Left ventricle myocardium superior (tissue), 1 donor: ENCODE results near the gene RBM33. TPM values are rescaled to one million over a fixed set of nuclear protein-coding genes. Genes with fewer than 3 reads are reported as not detected.
A peak's percentile ranks its signal among the peaks of the same experiment; 100 is the strongest.

Experiments
- ATAC-seq: fragments of 200-7000 bp; cut with Tn5 transposase; one replicate; pipeline ENCODE4 v1.9.1; 2020; ENCODE audit warnings: mild to moderate bottlenecking, moderate library complexity
- DNase-seq: peaks from one replicate; pipeline ENCODE4 v3.0.0-alpha.2; 2020
- intact Hi-C: fragments of 100-400 bp; cut with micrococcal nuclease; formaldehyde crosslinking; loops from one replicate; pipeline ENCODE4 v1.11.0; 2022
- total RNA-seq: library from RNA; stranded (reverse); fragmentation: NEBNext Ultra II Directional; extraction: Animal tissue kit (Norgen Biotek cat#: 25700); gene quantifications from one replicate; pipeline ENCODE4 v1.2.1, GENCODE V29; 2021
- donor health status: DM: no; HTN: yes; CAD: no; lungs with severe emphysema.

The RBM33 gene
- total RNA-seq, 1 donor from 2014 or later = 37.8 TPM

GRCh38 chr7:155781433-155781832, 137.0 kb downstream of the RBM33 start:
- ATAC-seq = no peak
- intact Hi-C loops = no loop called here

DNA sequence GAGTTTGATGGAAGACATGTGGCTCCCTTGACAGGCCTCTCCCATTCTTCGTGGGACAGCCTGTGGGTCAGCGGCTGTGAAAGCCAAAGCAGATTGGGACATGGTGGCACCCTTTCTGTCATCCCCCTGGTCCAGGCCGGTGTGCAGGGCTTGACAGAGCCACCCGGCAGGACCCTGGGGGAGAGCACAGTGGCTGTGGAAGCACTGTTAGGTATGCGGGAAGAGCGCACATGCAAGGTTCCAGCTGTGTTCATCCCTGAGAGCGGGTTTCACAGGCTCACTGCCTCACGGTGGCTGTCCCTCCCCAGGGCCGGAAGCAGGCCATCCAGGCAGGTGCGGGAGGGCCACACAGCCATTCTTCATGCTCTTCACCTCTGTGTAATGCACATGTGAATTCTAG, 138.0 kb downstream of the RBM33 start:
- intact Hi-C loops = no loop called here
- no peak for ATAC-seq
- DNase-seq = no peak

More at GRCh38 chr7:155781433-155781832, 137.0 kb downstream of the RBM33 start:
- DNase-seq = no peak

- ATAC-seq = no peak
- intact Hi-C loops = no loop called here
- DNase-seq = no peak
Observed at GRCh38 chr7:155785536-155785935, 141.1 kb downstream of the RBM33 start.

DNA sequence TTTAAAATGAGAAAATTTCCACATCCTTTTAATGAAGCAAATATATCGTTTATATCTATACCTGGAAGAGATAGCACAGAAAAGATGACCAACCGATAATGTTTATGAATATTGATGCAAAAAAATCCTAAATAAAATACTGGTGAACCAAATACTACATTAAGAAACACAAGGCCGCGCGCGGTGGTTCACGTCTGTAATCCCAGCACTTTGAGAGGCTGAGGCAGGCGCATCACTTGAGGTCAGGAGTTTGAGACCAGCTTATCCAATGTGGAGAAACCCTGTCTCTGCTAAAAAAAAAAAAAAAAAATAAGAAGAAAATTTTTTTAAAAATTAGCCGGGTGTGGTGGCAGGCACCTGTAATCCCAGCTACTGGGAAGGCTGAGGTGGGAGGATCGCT, 142.0 kb downstream of the RBM33 start:
- ATAC-seq (no peak), DNase-seq (no peak)
- intact Hi-C loops = no loop called here

DNA sequence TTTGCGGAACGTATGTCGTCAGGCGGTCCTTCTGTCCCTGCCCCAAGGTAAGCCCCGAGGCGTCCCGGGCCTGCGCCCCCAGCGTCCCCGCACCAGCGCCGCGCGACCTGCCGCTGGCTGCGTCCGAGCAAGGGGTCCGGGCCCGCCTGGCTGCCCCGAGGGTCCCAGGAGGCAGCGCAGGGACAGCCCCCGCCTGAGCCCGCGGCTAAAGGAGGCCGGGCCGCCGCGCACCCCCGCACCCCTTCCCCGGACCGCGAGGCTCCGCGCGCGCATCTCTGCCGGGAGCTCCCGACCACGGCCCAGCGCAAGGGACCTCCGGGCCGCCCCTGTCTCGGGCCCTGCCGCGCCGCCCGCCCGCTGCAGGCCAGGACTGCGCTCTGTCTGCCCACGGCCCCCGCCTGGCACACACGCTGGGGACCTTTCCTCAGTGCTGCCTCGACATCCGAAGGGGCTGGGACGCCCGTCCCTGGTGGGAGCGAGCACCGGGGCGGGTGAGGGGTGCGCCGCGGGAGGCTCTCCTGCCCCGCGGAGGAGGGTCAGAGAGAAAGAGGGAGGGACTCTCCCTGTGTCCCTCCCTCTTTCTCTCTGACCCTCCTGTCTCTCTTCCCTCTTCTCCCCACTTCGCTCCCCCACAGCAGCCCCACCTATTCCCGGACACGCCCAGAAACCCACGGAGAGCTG, 142.8 kb downstream of the RBM33 start:
- intact Hi-C loops = no loop called here
- DNase-seq (no peak), ATAC-seq (peak; percentile 66)

GRCh38 chr7:155788616-155789000, 144.1 kb downstream of the RBM33 start:
- ATAC-seq = no peak
- intact Hi-C loops = no loop called here
- no peak for DNase-seq

GRCh38 chr7:155789001-155789725, 144.7 kb downstream of the RBM33 start:
- ATAC-seq (no peak), DNase-seq (no peak)
- intact Hi-C loops = no loop called here

GRCh38 chr7:155790666-155791065, 146.2 kb downstream of the RBM33 start:
- intact Hi-C loops = no loop called here
- ATAC-seq = no peak
- no peak for DNase-seq

DNA sequence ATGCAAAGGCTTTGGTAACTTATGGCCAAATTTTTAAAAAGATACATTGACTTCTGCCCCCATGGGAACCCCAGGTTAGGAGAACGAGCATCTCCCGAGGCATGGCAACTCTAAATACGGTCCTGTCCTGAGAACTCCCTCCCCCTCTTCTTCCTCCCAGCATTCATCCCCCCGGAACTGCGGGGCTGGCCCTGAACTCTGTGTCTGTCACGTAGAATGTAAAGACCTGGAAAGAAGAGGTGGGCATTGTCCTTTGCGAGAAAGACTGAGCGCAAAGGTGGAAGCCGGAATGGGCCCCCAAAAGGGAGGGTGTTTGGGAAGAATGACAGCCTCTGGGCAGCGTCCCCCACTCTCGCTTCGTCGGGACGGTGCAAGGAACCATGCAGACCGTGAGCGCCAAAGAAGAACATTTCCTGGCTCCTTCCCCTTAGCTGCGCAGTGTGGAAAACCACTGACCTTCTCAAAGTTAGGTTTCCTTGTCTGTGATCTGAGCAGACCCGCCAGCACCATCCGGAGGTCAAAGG, 146.8 kb downstream of the RBM33 start:
- no peak for DNase-seq
- no peak for ATAC-seq
- intact Hi-C loops = no loop called here

- no peak for ATAC-seq
- DNase-seq = no peak
- intact Hi-C loops = no loop called here
Observed at GRCh38 chr7:155791836-155792235, 147.4 kb downstream of the RBM33 start.

DNA sequence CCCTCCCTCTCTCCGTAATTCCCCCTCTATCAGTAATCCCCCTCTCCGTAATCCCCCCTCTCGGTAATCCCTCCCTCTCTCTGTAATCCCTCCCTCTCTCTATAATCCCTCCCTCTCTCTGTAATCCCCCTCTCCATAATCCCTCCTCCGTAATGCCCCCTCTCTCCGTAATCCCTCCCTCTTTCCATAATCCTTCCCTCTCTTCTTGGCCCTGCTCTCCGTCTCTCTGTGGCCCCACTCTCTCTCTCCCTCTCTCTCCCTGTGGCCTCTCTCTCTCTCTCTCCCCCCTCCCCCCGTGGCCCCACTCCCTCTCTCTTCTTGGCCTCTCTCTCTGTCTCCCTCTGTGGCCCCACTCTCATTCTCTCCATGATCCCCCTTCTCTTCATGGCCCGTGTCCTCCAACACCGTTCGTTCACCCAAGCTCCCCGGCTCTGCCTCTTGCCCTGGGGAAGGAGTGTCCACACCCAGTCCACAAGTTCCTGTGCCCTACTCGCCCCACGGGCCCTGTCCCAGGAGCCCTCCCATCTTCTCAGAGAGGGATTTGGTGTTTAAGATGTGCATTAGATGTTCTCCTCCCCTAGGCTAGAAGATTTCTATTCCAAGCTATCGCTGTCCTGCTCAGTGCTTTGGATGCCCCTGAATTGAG, 148.0 kb downstream of the RBM33 start:
- intact Hi-C loops = no loop called here
- DNase-seq = no peak
- ATAC-seq = no peak

GRCh38 chr7:155792999-155793560, 148.6 kb downstream of the RBM33 start:
- ATAC-seq (no peak), DNase-seq (no peak)
- intact Hi-C loops = no loop called here

- ATAC-seq = no peak
- DNase-seq = no peak
- intact Hi-C loops = no loop called here
Observed at GRCh38 chr7:155793720-155794119, 149.3 kb downstream of the RBM33 start.

- ATAC-seq (no peak), DNase-seq (no peak)
- intact Hi-C loops = no loop called here
Observed at GRCh38 chr7:155794196-155794595, 149.7 kb downstream of the RBM33 start.

GRCh38 chr7:155795401-155795800, 150.9 kb downstream of the RBM33 start:
- intact Hi-C loops = no loop called here
- DNase-seq (no peak), ATAC-seq (no peak)

DNA sequence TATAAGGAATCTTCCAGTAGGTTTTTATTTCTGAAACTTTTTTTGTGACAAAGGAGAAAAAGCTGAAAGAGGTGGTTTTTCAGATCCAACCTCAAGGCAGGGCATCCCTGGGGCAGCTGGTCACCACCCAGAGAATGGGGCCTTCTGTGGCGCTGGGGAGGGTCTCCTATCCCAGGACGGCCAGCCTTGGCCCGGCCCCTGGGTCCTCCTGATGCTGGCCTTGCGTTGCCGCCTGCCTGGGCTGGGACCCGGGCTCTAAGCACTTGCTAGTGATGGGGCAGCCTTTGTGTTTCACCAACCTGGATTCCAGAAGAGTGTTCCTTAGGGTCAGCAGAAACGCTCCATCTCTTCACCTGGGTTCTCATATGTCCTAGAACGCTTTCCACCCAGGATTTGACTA, 151.5 kb downstream of the RBM33 start:
- DNase-seq (no peak), ATAC-seq (no peak)
- intact Hi-C loops = no loop called here

GRCh38 chr7:155796381-155797261, 152.2 kb downstream of the RBM33 start:
- DNase-seq (peak; percentile 76), ATAC-seq (peak; percentile 89)
- intact Hi-C loops = no loop called here

DNA sequence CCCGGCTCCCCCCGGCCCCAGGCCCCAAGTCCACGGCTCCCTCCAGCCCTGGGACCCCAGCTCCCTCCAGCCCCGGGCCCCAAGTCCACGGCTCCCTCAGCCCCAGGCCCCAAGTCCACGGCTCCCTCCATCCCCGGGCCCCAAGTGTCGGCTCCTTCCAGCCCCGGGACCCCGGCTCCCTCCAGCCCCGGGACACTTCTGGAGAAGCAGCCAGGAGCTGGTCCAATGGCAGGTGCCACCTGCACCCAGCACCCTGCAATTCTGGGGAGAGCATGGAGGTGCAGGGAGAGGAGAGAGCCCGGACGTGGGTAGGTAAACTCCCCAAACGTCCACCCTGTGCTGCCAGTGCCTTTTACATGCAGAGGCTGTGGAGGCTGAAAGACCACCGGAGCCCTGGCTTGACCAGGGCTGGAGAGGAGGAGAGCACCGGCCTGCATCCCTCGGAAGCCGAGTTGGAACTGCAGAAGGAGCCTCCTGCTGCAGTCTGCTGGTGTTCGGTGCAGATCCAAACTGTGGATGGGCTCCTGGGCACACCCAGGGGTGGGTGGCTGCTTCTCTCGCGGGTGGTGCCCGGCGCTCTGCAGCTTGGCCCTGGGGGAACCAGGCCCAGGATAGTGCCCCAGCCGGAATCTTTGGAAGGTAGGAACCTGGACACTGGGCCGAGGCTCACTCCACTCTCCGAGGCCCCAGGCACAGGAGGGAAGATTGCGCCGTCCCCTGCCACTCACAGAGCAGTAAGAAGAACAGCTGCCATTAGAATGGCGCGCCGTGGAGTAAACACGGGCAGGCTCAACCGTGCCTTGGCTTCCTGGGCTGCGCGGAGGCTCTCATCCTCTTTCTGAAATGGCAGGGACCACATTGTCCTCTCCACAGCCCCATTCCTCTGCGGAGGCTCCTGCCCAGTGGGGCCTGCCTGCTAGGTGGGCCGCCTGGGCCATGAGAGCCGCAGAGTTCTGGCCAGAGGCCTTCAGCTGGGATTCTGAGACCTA, 153.1 kb downstream of the RBM33 start:
- peak; percentile 26 for DNase-seq
- intact Hi-C loops = no loop called here
- ATAC-seq = peak; percentile 33
